Prostate gland (tissue), 2 donors: ENCODE results near the gene APOF. TPM values are rescaled to one million over a fixed set of nuclear protein-coding genes. Genes with fewer than 3 reads are reported as not detected.

Experiments used
- DNase-seq: peaks from one replicate; pipeline ENCODE4 v3.0.0-alpha.2; 2019; ENCODE audit warnings: low spot score
- H3K27ac ChIP-seq, 2 donors: fragments of 200-600 bp; sonication (generic); 2 replicates each; pipeline ENCODE4 v1.5.1; 2017 to 2019
- H3K27me3 ChIP-seq: fragments of 200-600 bp; sonication (generic); replicated peaks from 2 replicates; pipeline ENCODE4 v1.5.1; 2019; ENCODE audit not compliant: insufficient read depth
- H3K36me3 ChIP-seq, 2 donors: fragments of 200-600 bp; sonication (generic); 1 replicate in 1 of 2; 2 replicates in 1 of 2; pipeline versions ENCODE4 v1.5.1 to v1.8.1; 2017 to 2019
- H3K4me1 ChIP-seq: fragments of 200-600 bp; sonication (generic); replicated peaks from 2 replicates; pipeline ENCODE4 v1.5.1; 2019
- H3K4me3 ChIP-seq, 2 donors: fragments of 200-600 bp; sonication (generic); 2 replicates each; pipeline ENCODE4 v1.5.1; 2017 to 2019
- H3K9me3 ChIP-seq: fragments of 200-600 bp; sonication (generic); 2 replicates; pipeline ENCODE4 v1.5.1; 2017
- POLR2A ChIP-seq: fragments of 450-650 bp; IDR thresholded peaks from one replicate; pipeline ENCODE4 v1.6.1; 2016; ENCODE audit warnings: antibody characterized with exemption, mild to moderate bottlenecking
- POLR2AphosphoS5 ChIP-seq: sonication (generic); formaldehyde crosslinking; IDR thresholded peaks from one replicate; pipeline ENCODE4 v1.6.1; 2017; ENCODE audit warnings: antibody characterized with exemption
- WGBS: methylation state at CpG from one replicate; pipeline ENCODE4 v1.1.5; 2018; 5-methylcytosine and 5-hydroxymethylcytosine counted together
- intact Hi-C: fragments of 100-400 bp; cut with DNase I; formaldehyde crosslinking; loops from one replicate; pipeline ENCODE4 v1.14.2; 2022
- total RNA-seq, 2 donors: library from RNA; depleted of rRNA; stranded (reverse); fragments of >200 nt; gene quantifications; one replicate each; pipeline ENCODE4 v1.1.0, GENCODE V29; 2016
- TF ChIP-seq, protein P1 (sequence below), 4 experiments: fragments of 200-600 bp in 2 of 4; fragments of 450-650 bp in 2 of 4; sonication (generic) in 2 of 4; IDR thresholded peaks; 1 replicate in 3 of 4; 2 replicates in 1 of 4; pipeline ENCODE4 v1.5.1; 2016 to 2019; ENCODE audit warnings: antibody characterized with exemption in 4 of 4, mild to moderate bottlenecking in 2 of 4, moderate library complexity in 2 of 4

Gene APOF
- total RNA-seq, 2 donors from 2014 or later, result 0.62 to 1.1 TPM

- DNase-seq, result no peak
- intact Hi-C loops, result loop anchor here (5.0 kb wide), 1 partner anchor 91 kb away; the partner anchor contains the start of gene MIP
- Histone ChIP-seq H3K27me3 (no peaks in the 10 kb centered on the region), H3K36me3 (no peaks in the 10 kb centered on the region), H3K4me3 (no peak overlapping the region), H3K4me1 (no peaks in the 10 kb centered on the region), H3K27ac (no peak overlapping the region), H3K9me3 (no peaks in the 10 kb centered on the region)
- TF ChIP-seq, protein P1, sequence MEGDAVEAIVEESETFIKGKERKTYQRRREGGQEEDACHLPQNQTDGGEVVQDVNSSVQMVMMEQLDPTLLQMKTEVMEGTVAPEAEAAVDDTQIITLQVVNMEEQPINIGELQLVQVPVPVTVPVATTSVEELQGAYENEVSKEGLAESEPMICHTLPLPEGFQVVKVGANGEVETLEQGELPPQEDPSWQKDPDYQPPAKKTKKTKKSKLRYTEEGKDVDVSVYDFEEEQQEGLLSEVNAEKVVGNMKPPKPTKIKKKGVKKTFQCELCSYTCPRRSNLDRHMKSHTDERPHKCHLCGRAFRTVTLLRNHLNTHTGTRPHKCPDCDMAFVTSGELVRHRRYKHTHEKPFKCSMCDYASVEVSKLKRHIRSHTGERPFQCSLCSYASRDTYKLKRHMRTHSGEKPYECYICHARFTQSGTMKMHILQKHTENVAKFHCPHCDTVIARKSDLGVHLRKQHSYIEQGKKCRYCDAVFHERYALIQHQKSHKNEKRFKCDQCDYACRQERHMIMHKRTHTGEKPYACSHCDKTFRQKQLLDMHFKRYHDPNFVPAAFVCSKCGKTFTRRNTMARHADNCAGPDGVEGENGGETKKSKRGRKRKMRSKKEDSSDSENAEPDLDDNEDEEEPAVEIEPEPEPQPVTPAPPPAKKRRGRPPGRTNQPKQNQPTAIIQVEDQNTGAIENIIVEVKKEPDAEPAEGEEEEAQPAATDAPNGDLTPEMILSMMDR (IDR thresholded peaks at IDR 0.05), result no peak
- TF ChIP-seq POLR2AphosphoS5 (no peak), POLR2A (no peak)
- WGBS, result 68% methylated on average over 8 of the region's 8 CpGs
These were observed 1.0 kb downstream of the APOF start for GRCh38 chr12:56361487-56362129.

DNA sequence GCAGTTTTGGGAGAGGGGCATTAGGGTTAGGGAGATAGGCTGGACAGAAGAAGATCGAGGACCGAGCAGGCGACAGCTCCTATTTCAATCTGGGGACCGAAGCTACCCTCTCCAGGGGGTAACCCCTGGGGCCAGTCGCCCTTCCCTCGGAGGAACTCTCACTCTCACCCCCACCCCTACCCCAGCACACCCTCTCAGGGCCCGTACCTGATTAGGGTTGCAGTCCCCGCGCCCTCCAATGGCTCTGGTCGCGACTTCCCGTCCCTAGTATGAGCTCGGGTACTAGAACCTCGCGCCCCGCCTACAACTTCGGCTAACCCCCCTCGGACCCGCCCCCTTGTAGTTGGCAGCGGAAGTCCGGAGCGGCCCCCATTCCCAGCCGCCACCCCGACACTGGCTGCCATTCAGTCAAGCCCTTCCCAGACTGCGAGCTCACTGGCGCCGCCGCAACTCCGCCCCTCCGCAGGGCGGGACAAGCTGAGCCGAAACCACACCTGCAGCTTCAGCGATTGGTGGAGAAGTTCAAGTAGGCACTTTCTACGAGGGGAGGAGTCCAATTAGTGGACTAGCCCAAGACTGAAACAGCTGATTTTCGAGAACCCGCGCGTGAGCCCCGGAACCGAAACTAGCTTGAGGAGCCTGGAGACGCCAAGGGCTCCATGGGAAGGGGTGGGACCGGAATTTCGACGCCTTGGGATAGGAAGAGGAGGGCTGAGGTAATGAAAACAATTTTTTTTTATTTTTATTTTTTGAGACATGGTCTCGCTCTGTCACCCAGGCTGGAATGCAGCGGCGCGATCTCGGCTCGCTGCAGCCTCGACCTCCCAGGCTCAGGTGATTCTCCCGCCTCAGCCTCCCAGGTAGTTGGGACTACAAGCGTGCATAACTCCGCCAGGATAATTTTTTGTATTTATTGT is 2.5 kb downstream of the APOF start, which contains the start of gene STAT2:
Gene STAT2, minus strand, starts transcription at position 257 of the 917 bp plus-strand sequence. CDS start 3,536 bp downstream, outside the sequence.
- DNase-seq, result peak; percentile 99
- H3K27me3 ChIP-seq, result no peaks in the 10 kb centered on the region
- WGBS, result under 1% methylated on average over 54 of the region's 54 CpGs

DNA sequence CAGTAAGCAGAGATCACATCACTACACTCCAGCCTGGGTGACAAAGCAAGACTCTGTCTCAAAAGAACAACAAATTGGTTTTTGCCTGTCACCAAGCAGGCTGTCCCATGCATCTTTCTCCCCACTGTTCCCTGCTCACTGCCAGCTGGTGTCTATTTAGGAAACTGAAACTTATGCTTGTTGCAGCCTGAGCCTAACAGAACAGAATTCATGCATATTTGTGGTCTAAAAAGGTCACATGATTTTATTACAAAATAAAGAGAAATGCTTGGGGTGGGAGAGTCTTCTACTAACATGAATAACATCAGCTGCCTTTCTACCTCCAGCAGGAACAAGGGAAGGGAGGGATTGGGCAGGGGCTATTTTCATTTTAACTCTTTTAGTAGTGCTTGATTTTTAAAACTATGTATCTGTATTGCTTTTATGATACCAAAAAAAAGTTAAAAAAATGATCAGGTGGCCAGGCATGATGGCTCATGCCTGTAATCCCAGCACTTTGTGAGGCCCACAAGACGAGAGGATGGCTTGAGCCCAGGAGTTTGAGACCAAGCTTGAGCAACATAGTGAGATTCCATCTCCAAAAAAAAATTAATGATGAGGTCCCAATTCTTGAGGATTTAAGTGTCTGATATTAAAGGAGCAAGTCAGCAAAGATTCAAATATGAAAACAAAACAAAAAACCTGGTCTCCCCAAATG is 3.7 kb downstream of the APOF start:
- H3K9me3 ChIP-seq, result no peaks in the 10 kb centered on the region
- H3K4me3 ChIP-seq, result peak overlapping the region; percentile 64
- H3K27ac ChIP-seq, result peak overlapping the region; percentile 94 to 96
- 8% methylated on average over 1 of the region's 1 CpG for WGBS
- DNase-seq, result no peak
- intact Hi-C loops, result no loop called here
- TF ChIP-seq POLR2A, result no peak
- TF ChIP-seq POLR2AphosphoS5, result peak; percentile 69
- peaks cover 10 to 21% of the 10 kb centered on the region in 2 donors for H3K36me3 ChIP-seq
- no peaks in the 10 kb centered on the region for H3K27me3 ChIP-seq
- no peaks in the 10 kb centered on the region for H3K4me1 ChIP-seq

More for the DNA sequence above, 2.5 kb downstream of the APOF start, which contains the start of gene STAT2:
- intact Hi-C loops, result loop anchor here (5.0 kb wide), 1 partner anchor 92 kb away; the partner anchor contains the start of gene MIP
- Histone ChIP-seq H3K4me1 (no peaks in the 10 kb centered on the region), H3K27ac (peak within 1 kb of the TSS; percentile 94 to 96), H3K9me3 (no peaks in the 10 kb centered on the region), H3K4me3 (peak within 1 kb of the TSS; percentile 64), H3K36me3 (peaks cover 2 to 12% of the 10 kb centered on the region in 2 donors)
- TF ChIP-seq POLR2AphosphoS5 (peak; percentile 100), POLR2A (peak; percentile 87)
- TF ChIP-seq, protein P1 (IDR thresholded peaks at IDR 0.05), result peak in 1 of 4 experiments; percentile 37

DNA sequence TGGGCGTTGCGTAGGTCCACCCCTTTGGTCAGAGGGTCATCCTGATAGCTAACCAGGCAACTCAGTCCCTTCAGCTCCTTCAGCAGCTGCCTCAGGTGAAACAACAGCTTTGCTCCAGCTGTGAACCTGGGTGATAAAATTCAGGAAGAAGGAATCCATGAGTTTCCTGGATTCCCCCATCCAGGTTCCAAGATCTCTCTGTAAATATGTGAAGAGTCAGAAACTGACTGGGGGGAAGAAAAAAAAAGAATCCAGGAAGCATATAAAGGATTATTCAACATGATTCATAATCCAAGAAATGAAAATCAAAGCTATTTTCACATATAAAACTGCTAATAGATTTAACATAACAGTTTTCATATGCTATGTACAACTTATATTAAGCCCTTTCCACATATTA is 11.3 kb downstream of the APOF start:
- H3K36me3 ChIP-seq, result peaks cover 35 to 49% of the 10 kb centered on the region in 2 donors
- H3K27me3 ChIP-seq, result no peaks in the 10 kb centered on the region
- intact Hi-C loops, result no loop called here
- H3K9me3 ChIP-seq, result no peaks in the 10 kb centered on the region
- TF ChIP-seq, protein P1 (IDR thresholded peaks at IDR 0.05), result no peak
- TF ChIP-seq POLR2A (no peak), POLR2AphosphoS5 (no peak)
- no peak for DNase-seq
- no peak overlapping the region for H3K4me3 ChIP-seq
- no peak overlapping the region for H3K27ac ChIP-seq
- 96% methylated on average over 2 of the region's 2 CpGs for WGBS
- no peaks in the 10 kb centered on the region for H3K4me1 ChIP-seq

DNA sequence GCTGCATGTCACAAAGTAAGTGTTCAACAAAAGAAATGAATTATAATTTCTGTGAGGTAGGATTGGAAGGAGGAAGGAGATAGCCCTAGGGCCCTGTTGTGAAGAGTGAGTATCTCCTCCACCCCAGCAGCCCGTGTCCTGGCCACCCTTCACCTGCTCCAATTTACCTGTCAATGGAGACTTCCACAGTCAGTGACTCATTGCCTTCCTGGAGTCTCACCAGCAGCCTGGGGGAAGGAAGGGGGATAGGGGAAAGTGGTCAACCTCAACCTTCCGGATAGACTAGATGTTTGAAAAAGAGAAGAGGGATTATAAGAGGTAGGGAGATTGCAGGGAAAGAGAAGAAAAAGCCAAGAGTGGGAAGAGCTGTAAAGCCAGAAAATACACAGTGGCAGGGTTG is 12.0 kb downstream of the APOF start:
- Histone ChIP-seq H3K4me3 (no peak overlapping the region), H3K4me1 (no peaks in the 10 kb centered on the region), H3K9me3 (no peaks in the 10 kb centered on the region), H3K27me3 (no peaks in the 10 kb centered on the region), H3K27ac (no peak overlapping the region), H3K36me3 (peaks cover 35 to 43% of the 10 kb centered on the region in 2 donors)
- intact Hi-C loops, result no loop called here
- no peak for DNase-seq
- WGBS, result 82% methylated on average over 2 of the region's 2 CpGs
- no peak for TF ChIP-seq POLR2AphosphoS5
- TF ChIP-seq POLR2A, result no peak
- TF ChIP-seq, protein P1 (IDR thresholded peaks at IDR 0.05), result no peak
